HL-60/S4 treated with retinoic acid at 250 ng/mL for 4 days and 3 days (cell line): ENCODE measurements around the gene MID2.
"Not testable (repeated sequence)": the region's sequence is repeated elsewhere in the genome, so short reads cannot be mapped to it uniquely, and the experiment has no call there.

Source experiments
- in situ Hi-C: fragments of 300-500 bp; cut with MboI; formaldehyde crosslinking; loops from 2 replicates; pipeline ENCODE4 v1.7.0; 2022; ENCODE audit warnings: low sequenced_read_pairs

MID2 gene

DNA sequence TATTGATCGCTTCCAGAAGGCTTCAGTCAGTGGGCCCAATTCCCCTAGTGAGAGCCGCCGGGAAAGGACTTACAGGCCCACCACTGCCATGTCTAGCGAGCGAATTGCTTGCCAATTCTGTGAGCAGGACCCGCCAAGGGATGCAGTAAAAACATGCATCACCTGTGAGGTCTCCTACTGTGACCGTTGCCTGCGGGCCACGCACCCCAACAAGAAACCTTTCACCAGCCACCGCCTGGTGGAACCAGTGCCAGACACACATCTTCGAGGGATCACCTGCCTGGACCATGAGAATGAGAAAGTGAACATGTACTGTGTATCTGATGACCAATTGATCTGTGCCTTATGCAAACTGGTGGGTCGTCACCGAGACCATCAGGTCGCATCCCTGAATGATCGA lies 15.3 kb downstream of the MID2 start:
- in situ Hi-C loops = no loop called here

DNA sequence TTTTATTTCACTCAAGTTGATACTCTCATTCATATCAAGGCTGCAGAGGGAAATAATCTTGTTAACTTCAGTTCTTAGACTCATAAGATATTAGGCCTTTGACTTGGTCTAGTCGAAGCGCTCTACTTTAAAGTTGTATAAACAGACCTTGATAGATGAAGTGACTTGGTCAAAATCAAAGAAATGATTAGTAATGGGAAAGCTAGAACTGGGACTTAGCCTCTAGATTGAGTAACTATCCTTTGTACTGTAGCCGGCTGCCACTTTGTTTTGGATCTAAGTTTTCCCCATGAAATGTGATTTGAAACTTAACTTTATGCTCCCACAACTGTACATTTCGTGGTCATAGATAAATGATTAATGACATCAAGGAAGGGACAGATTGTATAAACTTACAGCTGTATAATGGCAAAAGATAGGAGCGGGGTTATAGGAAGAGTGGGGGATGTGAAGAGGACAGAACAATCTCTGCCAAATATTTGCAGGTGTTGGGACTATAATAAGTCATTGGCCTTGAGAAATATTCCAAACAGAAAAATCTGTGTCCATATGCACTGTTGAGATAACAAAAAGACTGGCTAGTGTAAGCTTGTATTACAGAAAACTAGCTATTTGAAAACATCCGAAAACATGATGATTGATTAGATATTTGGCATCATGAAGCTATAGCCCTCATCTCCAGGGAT lies 17.2 kb downstream of the MID2 start:
- in situ Hi-C loops = no loop called here

DNA sequence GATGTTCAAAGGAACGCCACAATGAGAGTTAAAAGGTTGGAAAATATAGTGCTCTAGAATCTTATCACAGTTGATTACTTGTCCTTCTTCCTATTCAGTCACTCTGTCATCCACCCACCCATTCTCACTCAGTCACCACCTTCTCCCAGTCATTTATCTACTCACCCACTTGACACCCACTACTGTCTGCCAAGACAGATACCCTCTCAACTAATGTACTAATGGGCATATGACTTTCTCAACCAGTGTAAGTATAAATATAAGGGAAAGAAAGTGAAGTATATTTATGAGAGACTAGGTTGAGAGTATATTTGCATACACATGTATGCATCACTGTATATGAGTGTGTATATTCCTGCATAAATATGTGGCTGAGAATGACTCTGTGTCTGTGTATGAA lies 20.0 kb downstream of the MID2 start:
- in situ Hi-C loops = no loop called here

DNA sequence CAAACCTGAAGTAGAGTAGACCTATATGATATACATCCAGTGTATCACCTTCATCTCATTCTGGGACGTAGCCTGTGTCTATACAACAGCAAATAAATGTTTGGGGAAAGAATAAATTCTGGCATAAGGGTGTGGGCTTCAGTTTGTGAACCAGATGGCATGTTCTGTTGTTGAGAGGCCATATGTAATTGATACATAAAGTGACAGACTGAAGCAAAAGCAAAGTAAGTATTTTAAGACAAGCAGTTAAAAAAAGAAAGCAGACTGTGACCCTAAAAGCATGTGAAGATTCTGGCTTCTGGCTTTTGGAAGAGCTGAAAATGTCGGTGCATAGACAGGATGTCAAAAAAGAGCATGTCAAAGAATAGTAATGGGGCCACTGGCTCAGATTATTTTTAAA lies 22.9 kb downstream of the MID2 start:
- in situ Hi-C loops = no loop called here

DNA sequence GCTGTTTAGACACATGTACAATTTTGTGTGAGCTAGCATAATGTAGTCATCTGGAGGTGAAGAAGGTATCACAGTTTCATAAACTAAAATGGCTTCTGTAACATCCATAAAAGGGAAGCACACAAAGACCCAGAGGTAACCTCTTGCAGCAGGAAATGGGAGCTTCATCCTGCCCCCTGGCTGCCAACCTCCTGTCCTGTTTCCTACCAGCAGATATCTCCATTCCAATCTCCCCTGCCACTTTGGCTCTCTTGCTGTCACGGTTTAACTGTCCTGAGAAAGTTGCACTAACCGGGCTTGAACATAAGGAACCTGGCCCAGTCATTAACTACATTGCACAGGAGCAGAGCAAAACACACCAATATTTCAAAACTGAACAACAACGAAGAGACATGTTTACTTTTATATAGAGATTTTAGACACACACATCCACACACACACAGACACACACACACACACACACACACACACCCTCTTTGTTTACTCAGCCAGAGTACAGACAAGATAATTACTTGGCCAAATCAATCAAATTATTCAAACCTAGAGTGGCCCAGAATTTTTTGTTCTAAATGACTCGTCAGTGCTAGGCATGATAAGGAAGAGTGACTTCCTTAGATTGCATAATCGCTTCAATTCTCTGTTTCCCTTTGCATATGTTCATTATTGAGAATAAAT lies 24.2 kb downstream of the MID2 start:
- in situ Hi-C loops = no loop called here

DNA sequence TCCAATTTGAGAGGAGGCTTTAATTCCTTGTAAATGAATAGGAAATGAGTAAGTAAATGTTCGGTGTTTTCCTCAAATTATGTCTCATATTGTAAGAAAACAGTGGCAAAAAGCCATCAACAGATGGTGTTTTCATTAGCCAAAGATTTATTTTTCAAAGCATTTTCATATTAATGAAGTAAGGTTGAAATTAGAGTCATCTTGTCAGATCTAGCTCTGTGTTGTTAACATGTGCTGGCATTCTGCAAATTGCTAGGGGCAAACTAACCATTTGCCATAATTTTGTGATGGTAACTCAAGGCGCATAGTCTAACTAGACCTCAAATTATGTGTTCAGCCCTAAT lies 24.7 kb downstream of the MID2 start:
- in situ Hi-C loops = no loop called here

GRCh38 chrX:107851215-107851614 lies 25.5 kb downstream of the MID2 start:
- in situ Hi-C loops = no loop called here

GRCh38 chrX:107851665-107852064 lies 26.0 kb downstream of the MID2 start:
- in situ Hi-C loops = not testable (repeated sequence)

DNA sequence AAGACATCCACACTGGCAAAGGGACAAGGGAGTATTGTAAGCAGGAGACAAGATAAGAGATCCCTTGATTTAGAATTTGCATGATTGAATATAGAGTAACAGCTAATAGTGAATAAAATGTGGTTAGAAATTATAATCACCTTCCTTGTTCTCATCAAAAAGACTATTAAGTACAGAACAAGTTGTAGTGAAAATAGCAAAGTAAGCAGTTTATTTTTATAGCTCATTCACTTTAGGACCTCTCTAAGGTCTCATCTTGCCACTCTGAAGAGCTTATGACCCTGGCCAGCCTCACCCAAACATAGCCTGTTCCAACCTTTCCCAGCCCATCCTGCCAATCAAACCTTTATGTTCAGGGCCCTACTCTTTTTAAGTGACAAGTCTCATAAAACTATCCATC lies 30.6 kb downstream of the MID2 start:
- in situ Hi-C loops = no loop called here

- in situ Hi-C loops = not testable (repeated sequence)
Measured at GRCh38 chrX:107857041-107857440, 31.4 kb downstream of the MID2 start.

DNA sequence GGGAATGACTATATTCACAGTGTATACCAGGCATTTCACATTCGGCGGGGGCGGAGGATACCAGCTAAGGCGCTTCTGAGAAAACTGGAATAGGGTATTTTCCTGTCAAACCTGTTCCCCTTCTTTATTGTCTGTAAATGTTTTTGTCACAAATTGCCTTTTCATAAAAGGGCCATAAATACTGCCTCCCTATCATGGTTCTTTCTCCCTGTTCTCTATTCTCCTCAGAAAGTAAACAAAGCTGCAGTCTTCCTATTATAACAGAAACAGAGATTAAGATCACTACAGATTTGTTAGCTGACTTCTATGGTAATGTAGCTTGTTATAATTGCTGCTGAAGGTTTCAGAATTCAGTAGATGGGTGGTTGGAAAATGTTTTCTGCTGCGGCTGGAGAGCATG lies 32.2 kb downstream of the MID2 start:
- in situ Hi-C loops = no loop called here

DNA sequence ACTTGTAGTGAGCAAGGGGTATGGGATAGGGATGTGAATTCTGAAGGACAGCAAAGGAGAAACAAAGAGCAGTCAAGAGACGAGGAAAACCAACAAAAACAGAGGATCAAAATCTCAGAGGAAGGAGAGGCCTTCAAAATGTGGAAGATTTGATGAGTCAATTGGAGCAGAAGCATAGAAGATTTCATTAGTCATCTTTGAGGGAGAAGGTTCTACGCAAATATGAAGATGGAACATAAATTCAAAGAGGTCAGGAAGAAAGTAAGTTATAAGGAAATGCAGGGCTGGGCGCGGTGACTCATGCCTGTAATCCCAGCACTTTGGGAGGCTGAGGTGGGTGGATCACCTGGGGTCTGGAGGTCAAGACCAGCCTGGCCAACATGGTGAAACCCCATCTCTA lies 35.4 kb downstream of the MID2 start:
- in situ Hi-C loops = no loop called here

DNA sequence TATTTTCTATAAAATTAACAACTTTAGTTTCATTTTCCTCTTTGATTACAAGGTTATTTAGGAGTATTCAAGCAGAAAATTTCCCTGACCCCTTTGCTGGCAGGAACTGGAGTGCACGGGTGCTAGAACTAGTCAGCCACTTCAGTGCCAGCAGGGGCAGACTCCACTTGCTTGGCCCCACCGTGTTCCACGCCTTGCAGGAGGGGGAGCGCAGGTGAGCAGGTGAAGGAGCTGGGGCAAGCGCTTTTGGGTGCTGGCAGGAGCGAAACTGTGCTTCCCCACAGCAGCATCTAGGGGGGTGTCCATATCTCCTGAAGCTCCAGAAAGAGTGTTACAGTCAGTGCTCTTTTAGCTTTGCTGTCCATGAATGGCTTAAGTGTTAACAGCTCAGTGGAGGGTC lies 45.5 kb downstream of the MID2 start:
- in situ Hi-C loops = no loop called here

- in situ Hi-C loops = no loop called here
Measured at GRCh38 chrX:107878106-107878505, 52.4 kb downstream of the MID2 start.

DNA sequence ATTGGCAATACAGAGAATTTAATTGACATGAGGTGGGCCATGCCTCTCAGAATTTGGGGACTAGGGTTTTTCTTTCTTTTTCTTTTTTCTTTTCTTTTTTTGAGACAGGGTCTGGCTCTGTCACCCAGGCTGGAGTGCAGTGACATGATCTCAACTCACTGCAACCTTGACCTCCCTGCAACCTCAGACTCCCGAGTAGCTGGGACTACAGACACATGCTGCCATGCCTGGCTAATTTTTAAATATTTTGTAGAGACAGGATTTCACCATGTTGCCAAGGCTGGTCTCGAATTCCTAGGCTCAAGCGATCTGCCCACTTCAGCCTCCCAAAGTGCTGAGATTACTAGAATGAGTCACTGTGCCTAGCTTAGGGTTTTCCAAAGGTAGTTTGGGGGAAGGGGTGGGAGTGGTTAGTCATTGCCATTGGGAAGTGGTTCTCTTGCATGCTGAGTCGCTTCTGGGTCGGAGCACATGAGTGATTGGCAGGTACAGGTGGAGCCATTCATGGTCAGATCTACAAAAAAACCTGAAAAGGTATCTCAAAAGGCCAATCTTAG lies 54.5 kb downstream of the MID2 start:
- in situ Hi-C loops = no loop called here

DNA sequence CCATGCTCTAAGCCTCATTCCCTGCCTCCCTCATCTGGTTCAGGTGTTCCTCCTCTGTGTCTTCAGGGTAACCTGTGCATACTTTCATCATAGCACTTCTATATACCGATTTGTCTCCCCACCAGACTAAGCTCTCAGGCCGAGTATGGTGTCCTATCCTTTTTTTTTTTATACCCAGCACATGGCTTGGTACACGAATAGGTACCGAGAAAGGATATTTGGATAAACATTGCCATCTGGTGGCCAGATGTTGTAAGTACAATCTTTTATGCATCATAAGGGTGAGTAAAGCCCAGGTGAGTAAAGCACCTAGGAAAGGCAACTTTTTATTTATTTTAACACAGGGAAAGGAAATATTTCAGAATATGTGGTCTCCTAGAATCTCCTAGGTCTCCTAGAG lies 68.4 kb downstream of the MID2 start:
- in situ Hi-C loops = no loop called here

DNA sequence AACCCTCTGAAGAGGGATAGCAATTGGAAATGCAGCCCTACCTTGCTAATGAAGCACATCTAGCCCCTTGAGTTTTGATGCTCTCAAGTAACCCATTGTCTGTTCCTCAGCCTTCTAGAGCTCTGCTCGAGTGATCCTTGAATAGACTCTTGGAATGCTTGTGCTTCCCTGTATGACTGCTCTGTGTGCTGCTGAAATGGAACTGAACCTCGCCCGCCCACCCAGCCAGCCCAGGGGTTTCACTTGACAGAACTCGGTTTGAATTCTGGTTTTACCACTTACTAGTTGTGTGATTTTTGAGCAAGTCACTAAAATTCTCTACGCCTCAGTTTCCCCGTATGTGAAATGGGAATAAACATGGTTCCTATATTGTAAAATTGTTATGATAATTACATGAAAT lies 77.1 kb downstream of the MID2 start:
- in situ Hi-C loops = no loop called here

- in situ Hi-C loops = no loop called here
Measured at GRCh38 chrX:107905366-107905765, 79.7 kb downstream of the MID2 start.

DNA sequence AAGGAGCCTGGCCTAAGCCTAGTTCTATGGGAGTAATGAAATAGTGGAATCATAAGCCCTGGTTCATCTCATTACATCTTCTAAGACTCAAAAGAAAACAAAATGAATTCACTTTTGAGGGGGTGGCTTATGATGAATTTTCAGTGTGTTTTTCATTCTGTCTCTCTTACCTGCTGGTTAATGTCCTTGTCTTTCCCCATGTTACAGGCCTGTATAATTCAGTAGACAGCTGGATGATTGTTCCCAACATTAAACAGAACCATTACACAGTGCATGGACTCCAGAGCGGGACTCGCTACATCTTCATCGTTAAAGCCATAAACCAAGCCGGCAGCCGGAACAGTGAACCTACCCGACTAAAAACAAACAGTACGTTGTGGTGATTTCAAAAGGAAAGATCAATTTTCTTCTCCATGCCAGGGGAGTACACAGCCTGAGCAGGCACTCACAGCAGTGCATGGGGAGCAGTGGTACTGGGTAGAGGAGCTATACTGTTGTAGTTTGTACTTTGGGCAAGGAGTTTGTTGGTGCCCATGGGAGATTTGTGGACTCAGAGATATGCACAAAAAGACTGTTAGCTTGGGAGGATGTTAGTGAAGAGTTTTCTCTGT lies 98.6 kb downstream of the MID2 start:
- in situ Hi-C loops = no loop called here

DNA sequence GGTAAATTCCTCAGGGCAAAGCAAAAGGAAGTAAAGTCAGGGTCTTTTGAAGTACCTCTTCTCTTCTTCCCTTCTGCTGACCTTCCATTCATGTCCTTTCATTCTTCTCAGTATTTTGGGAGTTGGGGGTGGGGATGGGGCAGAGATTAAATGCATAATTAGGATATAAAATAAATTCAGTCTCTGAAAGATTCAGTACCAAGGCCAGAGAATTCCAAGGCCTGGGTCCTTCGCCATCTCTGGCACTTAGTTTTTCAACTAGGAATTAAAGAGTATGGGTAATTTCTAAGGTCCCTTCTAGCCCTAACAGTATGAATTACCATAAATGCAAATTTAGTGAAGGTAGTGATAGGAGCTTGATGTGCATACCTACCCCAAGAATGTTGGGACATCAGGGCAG lies 108.6 kb downstream of the MID2 start:
- in situ Hi-C loops = no loop called here

GRCh38 chrX:107935200-107935599 lies 109.5 kb downstream of the MID2 start:
- in situ Hi-C loops = no loop called here
